ENCODE data around the gene SHANK1. TPM values are rescaled to one million over a fixed set of nuclear protein-coding genes. Genes with fewer than 3 reads are reported as not detected.

The SHANK1 gene
- total and polyA plus RNA-seq, 2 of the 4 experiments (the other 2 are of a cell fraction): 6.1 to 6.7 TPM

- intact Hi-C loops (cut with micrococcal nuclease): no loop called here
- no peak for ATAC-seq (ENCODE audit: low read depth)
- 65% methylated on average over 18 of the region's 49 CpGs; no CpG with 5 or more reads in 1 of the 2 experiments for WGBS, 2 experiments (ENCODE audit: extremely low coverage in 2 of 2, insufficient read length in 1 of 2)
Observed at GRCh38 chr19:50661766-50662650, 57.6 kb downstream of the SHANK1 start.

More at GRCh38 chr19:50661766-50662650, 57.6 kb downstream of the SHANK1 start:
- Histone ChIP-seq H4K91ac (ENCODE audit: insufficient read depth, low read depth, low read length) (no peak overlapping the region), H2BK20ac (ENCODE audit: low read depth, low read length) (no peak overlapping the region), H3K9me3 (ENCODE audit: control insufficient read depth, insufficient read depth, low read length) (peaks cover 4% of the 10 kb centered on the region), H2BK120ac (ENCODE audit: low read depth, low read length) (no peak overlapping the region), H3K36me3 (ENCODE audit: control insufficient read depth, insufficient read depth, low read length) (no peaks in the 10 kb centered on the region), H3K9ac (ENCODE audit: low read depth, low read length) (no peak overlapping the region), H3K79me1 (ENCODE audit: low read depth in 1 of 2, low read length in 2 of 2) (no peaks in the 10 kb centered on the region), H2AFZ (replicated peaks; ENCODE audit: low read length, poor library complexity) (no peak overlapping the region), H3K23ac (ENCODE audit: low read depth, low read length) (no peak overlapping the region), H3K4ac (ENCODE audit: low read depth, low read length) (no peak overlapping the region), H4K5ac (ENCODE audit: low read depth, low read length) (no peak overlapping the region), H2AK9ac (replicated peaks; ENCODE audit: low read depth, low read length, poor library complexity) (no peak overlapping the region), H3K4me2 (ENCODE audit: low read depth, low read length) (no peak overlapping the region), H3K4me3 (ENCODE audit: insufficient read depth, low read depth, low read length) (no peak overlapping the region), H3K14ac (replicated peaks; ENCODE audit: low read depth, low read length) (no peak overlapping the region), H4K20me1 (ENCODE audit: insufficient read depth, low read length) (no peaks in the 10 kb centered on the region; the same call in 1 of the 2 replicates), H3K27ac (ENCODE audit: insufficient read depth, low read length) (no peak overlapping the region), H2BK5ac (ENCODE audit: low read depth, low read length, poor library complexity, severe bottlenecking) (no peak overlapping the region), H4K8ac (ENCODE audit: low read depth in 2 of 2, low read length in 2 of 2) (no peak overlapping the region), H2AK5ac (ENCODE audit: low read depth, low read length) (no peak overlapping the region), H3K4me1 (ENCODE audit: control insufficient read depth, insufficient read depth, low read length) (peaks cover 4% of the 10 kb centered on the region), H3K56ac (ENCODE audit: extremely low read depth, insufficient read depth, low read length) (no peak overlapping the region), H2BK15ac (ENCODE audit: low read depth, low read length) (no peak overlapping the region), H3K9me1 (ENCODE audit: insufficient read depth, low read length) (peaks cover 5% of the 10 kb centered on the region; the same call in 1 of the 2 replicates), H3K18ac (ENCODE audit: low read depth, low read length) (no peak overlapping the region), H3K27me3 (ENCODE audit: control insufficient read depth, insufficient read depth, low read length) (peaks cover 27% of the 10 kb centered on the region)
- TF ChIP-seq RCOR1 (IDR thresholded peaks at IDR 0.05; ENCODE audit: insufficient replicate concordance, low read length) (no peak), MXI1 (IDR thresholded peaks at IDR 0.05; ENCODE audit: borderline replicate concordance, low read depth, low read length) (no peak), NFE2L2 (IDR thresholded peaks at IDR 0.05; ENCODE audit: low read depth, low read length) (no peak), MAFK (IDR thresholded peaks at IDR 0.05; ENCODE audit: low read depth, low read length) (no peak), BHLHE40 (IDR thresholded peaks at IDR 0.05; ENCODE audit: low read depth, low read length) (no peak), CEBPB (IDR thresholded peaks at IDR 0.05; ENCODE audit: low read depth, low read length) (no peak), CTCF (conservative IDR thresholded peaks at IDR 0.05; ENCODE audit: low read depth, low read length) (no peak), MAZ (IDR thresholded peaks at IDR 0.05; ENCODE audit: borderline replicate concordance, low read depth, low read length) (no peak), USF2 (IDR thresholded peaks at IDR 0.05; ENCODE audit: low read depth, low read length) (no peak), RFX5 (IDR thresholded peaks at IDR 0.05; ENCODE audit: low read depth, low read length) (no peak), POLR2A (IDR thresholded peaks at IDR 0.05; ENCODE audit: low read depth, low read length) (no peak), ELK1 (IDR thresholded peaks at IDR 0.05; ENCODE audit: borderline replicate concordance, low read depth, low read length) (no peak), SMC3 (IDR thresholded peaks at IDR 0.05; ENCODE audit: low read depth, low read length) (no peak), RAD21 (IDR thresholded peaks at IDR 0.05; ENCODE audit: low read length) (no peak)
- dilution Hi-C loops (cut with HindIII; ENCODE audit: low sequenced_read_pairs, unreplicated experiment) (no loop called here), in situ Hi-C loops (cut with MboI; ENCODE audit: low sequenced_read_pairs) (no loop called here)
- no TSS peak for BruUV-seq (replicated peaks)
- no peak for DNase-seq
- POLR2A ChIA-PET (ENCODE audit: unreplicated experiment): no interaction called here
- CTCF ChIA-PET: no interaction called here
